ENCODE results near the gene KCMF1.

DNA sequence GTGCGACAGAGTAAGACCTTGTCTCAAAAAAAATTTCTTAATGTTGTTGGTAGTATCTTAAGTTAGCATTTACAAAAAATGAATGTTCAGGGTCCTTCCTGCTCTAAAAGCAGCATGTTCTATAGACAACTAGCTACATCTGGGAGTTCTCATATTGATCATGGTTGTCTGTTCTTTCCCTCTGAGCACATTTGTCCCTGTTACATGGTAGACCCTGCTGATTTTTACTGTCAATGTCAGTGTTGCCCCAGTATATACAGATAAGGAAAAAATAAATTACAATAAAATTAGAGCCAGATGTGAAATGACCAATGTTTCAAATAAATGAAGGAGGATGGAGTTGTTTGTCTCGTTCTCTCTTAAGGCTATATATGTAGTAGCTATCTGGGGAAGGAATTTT lies 63.2 kb downstream of the KCMF1 start:
- TF ChIP-seq, protein P1, sequence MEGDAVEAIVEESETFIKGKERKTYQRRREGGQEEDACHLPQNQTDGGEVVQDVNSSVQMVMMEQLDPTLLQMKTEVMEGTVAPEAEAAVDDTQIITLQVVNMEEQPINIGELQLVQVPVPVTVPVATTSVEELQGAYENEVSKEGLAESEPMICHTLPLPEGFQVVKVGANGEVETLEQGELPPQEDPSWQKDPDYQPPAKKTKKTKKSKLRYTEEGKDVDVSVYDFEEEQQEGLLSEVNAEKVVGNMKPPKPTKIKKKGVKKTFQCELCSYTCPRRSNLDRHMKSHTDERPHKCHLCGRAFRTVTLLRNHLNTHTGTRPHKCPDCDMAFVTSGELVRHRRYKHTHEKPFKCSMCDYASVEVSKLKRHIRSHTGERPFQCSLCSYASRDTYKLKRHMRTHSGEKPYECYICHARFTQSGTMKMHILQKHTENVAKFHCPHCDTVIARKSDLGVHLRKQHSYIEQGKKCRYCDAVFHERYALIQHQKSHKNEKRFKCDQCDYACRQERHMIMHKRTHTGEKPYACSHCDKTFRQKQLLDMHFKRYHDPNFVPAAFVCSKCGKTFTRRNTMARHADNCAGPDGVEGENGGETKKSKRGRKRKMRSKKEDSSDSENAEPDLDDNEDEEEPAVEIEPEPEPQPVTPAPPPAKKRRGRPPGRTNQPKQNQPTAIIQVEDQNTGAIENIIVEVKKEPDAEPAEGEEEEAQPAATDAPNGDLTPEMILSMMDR (IDR thresholded peaks at IDR 0.05), result no peak
- no peak for TF ChIP-seq EZH2 (IDR thresholded peaks at IDR 0.05; ENCODE audit: borderline replicate concordance, insufficient read depth, low read depth, low read length, poor library complexity, severe bottlenecking)
